Erythroblast (primary cell): ENCODE measurements around the gene PKLR.

Experiments used
- GATA1 ChIP-seq: IDR thresholded peaks from 2 replicates; pipeline ENCODE4 v1.6.1; 2011; ENCODE audit warnings: low read depth, mild to moderate bottlenecking, control low read depth, low read length, moderate library complexity
- POLR2A ChIP-seq: IDR thresholded peaks from 2 replicates; pipeline ENCODE4 v1.6.1; 2011; ENCODE audit warnings: mild to moderate bottlenecking, low read length

DNA sequence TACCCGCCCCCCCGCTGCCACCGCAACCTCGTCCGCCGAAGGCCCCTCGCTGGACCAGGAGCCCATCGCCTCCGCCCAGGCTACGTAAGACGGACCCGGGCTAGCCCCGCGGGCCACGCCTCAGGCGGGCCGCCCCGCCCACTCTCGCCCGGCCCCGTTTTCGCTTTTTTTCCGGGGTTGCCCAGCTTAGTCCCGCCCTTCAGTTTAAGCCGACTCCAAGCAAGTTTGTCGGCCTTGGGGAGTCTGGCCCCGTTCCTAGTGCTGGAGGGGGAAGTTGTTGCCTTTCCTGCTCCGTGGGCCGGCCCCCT lies 22.4 kb upstream of the PKLR start:
- no peak for TF ChIP-seq POLR2A
- no peak for TF ChIP-seq GATA1
